ENCODE data around the gene PIN1.

Gene PIN1

GRCh38 chr19:9857076-9857721 lies 22.1 kb downstream of the PIN1 start:
- DNase-seq (ENCODE audit: low read depth in 2 of 2): no peak

GRCh38 chr19:9857920-9858746 lies 23.0 kb downstream of the PIN1 start:
- no peak for DNase-seq (ENCODE audit: low read depth in 2 of 2)

- DNase-seq (ENCODE audit: low read depth in 2 of 2): no peak
Observed at GRCh38 chr19:9858766-9859165, 23.6 kb downstream of the PIN1 start.

GRCh38 chr19:9860407-9860806 lies 25.3 kb downstream of the PIN1 start:
- no peak for DNase-seq (ENCODE audit: low read depth in 2 of 2)

- DNase-seq (ENCODE audit: low read depth in 2 of 2): no peak
Observed at GRCh38 chr19:9861503-9861902, 26.4 kb downstream of the PIN1 start.

GRCh38 chr19:9862938-9863337 lies 27.8 kb downstream of the PIN1 start:
- DNase-seq (ENCODE audit: low read depth in 2 of 2): no peak

- peak in 1 of 2 donors; percentile 18 for DNase-seq (ENCODE audit: low read depth in 2 of 2)
Observed at GRCh38 chr19:9863759-9864158, 28.6 kb downstream of the PIN1 start.

- DNase-seq (ENCODE audit: low read depth in 2 of 2): no peak
Observed at GRCh38 chr19:9865732-9866501, 30.8 kb downstream of the PIN1 start.

- DNase-seq (ENCODE audit: low read depth in 2 of 2): no peak
Observed at GRCh38 chr19:9868983-9869617, 34.0 kb downstream of the PIN1 start.

- DNase-seq (ENCODE audit: low read depth in 2 of 2): no peak
Observed at GRCh38 chr19:9871626-9872338, 36.7 kb downstream of the PIN1 start.

GRCh38 chr19:9872618-9873242 lies 37.6 kb downstream of the PIN1 start:
- DNase-seq (ENCODE audit: low read depth in 2 of 2): no peak

- no peak for DNase-seq (ENCODE audit: low read depth in 2 of 2)
Observed at GRCh38 chr19:9875031-9875627, 40.0 kb downstream of the PIN1 start.

- no peak for DNase-seq (ENCODE audit: low read depth in 2 of 2)
Observed at GRCh38 chr19:9875796-9876195, 40.7 kb downstream of the PIN1 start.

GRCh38 chr19:9877780-9878510 lies 42.8 kb downstream of the PIN1 start:
- no peak for DNase-seq (ENCODE audit: low read depth in 2 of 2)

GRCh38 chr19:9878511-9879196 lies 43.5 kb downstream of the PIN1 start:
- no peak for DNase-seq (ENCODE audit: low read depth in 2 of 2)

GRCh38 chr19:9881720-9882119 lies 46.6 kb downstream of the PIN1 start:
- no peak for DNase-seq (ENCODE audit: low read depth in 2 of 2)

- no peak for DNase-seq (ENCODE audit: low read depth in 2 of 2)
Observed at GRCh38 chr19:9883231-9883758, 48.2 kb downstream of the PIN1 start.

GRCh38 chr19:9883764-9884163 lies 48.6 kb downstream of the PIN1 start:
- DNase-seq (ENCODE audit: low read depth in 2 of 2): no peak

- no peak for DNase-seq (ENCODE audit: low read depth in 2 of 2)
Observed at GRCh38 chr19:9885077-9885552, 50.0 kb downstream of the PIN1 start.

Measured in activated CD4-positive, alpha-beta T cell treated with anti-CD3 and anti-CD28 coated beads for 24 hours (primary cell).